H1 (cell line): ENCODE data around the gene CARM1. TPM values are rescaled to one million over a fixed set of nuclear protein-coding genes. Genes with fewer than 3 reads are reported as not detected.
"Not testable (repeated sequence)": the region's sequence is repeated elsewhere in the genome, so short reads cannot be mapped to it uniquely, and the experiment has no call there.

ENCODE experiments used
- CTCF ChIA-PET: fragments of 300-600 bp; sonication (Branson Sonifier 250); formaldehyde crosslinking; loops from one replicate; lab custom pipeline; 2021; ENCODE audit not compliant: partially characterized antibody; lab: Charles Lee
- POLR2A ChIA-PET: fragments of 300-600 bp; sonication (Branson Sonifier 250); formaldehyde crosslinking; loops from one replicate; lab custom pipeline; 2021; ENCODE audit warnings: inconsistent platforms; ENCODE audit not compliant: partially characterized antibody; lab: Charles Lee
- DNase-seq, 2 experiments: peaks; one replicate each; pipeline versions ENCODE4 v3.0.0 to v3.0.0-alpha.2; 2010 to 2022; ENCODE audit warnings: low spot score in 2 of 2, low read depth in 1 of 2, mixed read lengths in 1 of 2
- FAIRE-seq: peaks from 2 replicates; lab custom pipeline; 2011; peaks lifted over from hg19 to GRCh38; lab: Jason Lieb, UNC
- H2AFZ ChIP-seq: 2 replicates; pipeline ENCODE4 v1.8.1; 2012; ENCODE audit warnings: low read length, inconsistent platforms
- H2AK5ac ChIP-seq: 2 replicates; pipeline ENCODE4 v1.6.1; 2013; ENCODE audit warnings: low read depth, low read length
- H2BK120ac ChIP-seq: replicated peaks from 2 replicates; pipeline ENCODE3; 2013; ENCODE audit warnings: low read depth, low read length, inconsistent platforms
- H2BK12ac ChIP-seq: 2 replicates; pipeline ENCODE4 v1.6.1; 2013; ENCODE audit warnings: low read depth, low read length
- H2BK15ac ChIP-seq: 2 replicates; pipeline ENCODE4 v1.6.1; 2013; ENCODE audit warnings: low read length
- H2BK20ac ChIP-seq: 2 replicates; pipeline ENCODE4 v1.6.1; 2013; ENCODE audit warnings: low read length
- H2BK5ac ChIP-seq: 2 replicates; pipeline ENCODE4 v1.6.1; 2013; ENCODE audit warnings: low read depth, low read length
- H3K14ac ChIP-seq: 2 replicates; pipeline ENCODE4 v1.6.1; 2013; ENCODE audit warnings: inconsistent platforms; ENCODE audit not compliant: insufficient read length
- H3K18ac ChIP-seq: 2 replicates; pipeline ENCODE4 v1.6.1; 2013; ENCODE audit warnings: low read length; ENCODE audit errors: extremely low read depth
- H3K23ac ChIP-seq: 2 replicates; pipeline ENCODE4 v1.6.1; 2013; ENCODE audit warnings: inconsistent platforms; ENCODE audit not compliant: insufficient read length
- H3K23me2 ChIP-seq: 2 replicates; pipeline ENCODE4 v1.6.1; 2013; ENCODE audit warnings: low read depth, low read length
- H3K27ac ChIP-seq: 2 replicates; pipeline ENCODE4 v1.6.1; 2011; ENCODE audit warnings: low read depth, low read length, inconsistent platforms
- H3K27me3 ChIP-seq, 4 experiments: replicated peaks in 1 of 4; 1 replicate in 1 of 4; 2 replicates in 3 of 4; pipeline versions ENCODE4 v1.6.1 to v1.8.1; 2011 to 2013; ENCODE audit warnings: low read length in 3 of 4, mild to moderate bottlenecking in 3 of 4, inconsistent platforms in 2 of 4, mixed read lengths in 2 of 4, moderate library complexity in 1 of 4; ENCODE audit not compliant: control insufficient read depth in 3 of 4, insufficient read depth in 3 of 4; ENCODE audit errors: extremely low read depth in 1 of 4
- H3K36me3 ChIP-seq, 4 experiments: 2 replicates each; pipeline versions ENCODE4 v1.6.1 to v1.8.1; 2011 to 2013; ENCODE audit warnings: mild to moderate bottlenecking in 4 of 4, low read length in 3 of 4, moderate library complexity in 2 of 4, control low read depth in 1 of 4, inconsistent platforms in 1 of 4; ENCODE audit not compliant: insufficient read depth in 4 of 4, control insufficient read depth in 2 of 4
- H3K4ac ChIP-seq: replicated peaks from 2 replicates; pipeline ENCODE3; 2013; ENCODE audit warnings: low read length, low read depth, mixed read lengths, inconsistent platforms; ENCODE audit not compliant: insufficient read length
- H3K4me1 ChIP-seq, 4 experiments: replicated peaks in 1 of 4; 1 replicate in 1 of 4; 2 replicates in 3 of 4; pipeline versions ENCODE4 v1.6.1 to v1.8.1; 2011 to 2013; ENCODE audit warnings: low read length in 3 of 4, inconsistent platforms in 2 of 4, mixed read lengths in 1 of 4; ENCODE audit not compliant: insufficient read depth in 4 of 4, control insufficient read depth in 3 of 4
- H3K4me2 ChIP-seq, 2 experiments: 2 replicates each; pipeline versions ENCODE4 v1.6.1 to v1.8.1; 2011 to 2013; ENCODE audit warnings: low read depth in 2 of 2, low read length in 2 of 2, control low read depth in 1 of 2, inconsistent platforms in 1 of 2, mild to moderate bottlenecking in 1 of 2; ENCODE audit not compliant: insufficient read depth in 1 of 2
- H3K4me3 ChIP-seq, 4 experiments: fragments of 200-600, 300-600 bp in 1 of 4; sonication (generic), shearing (Covaris generic), sonication (Bioruptor Twin) in 1 of 4; 2 replicates each; pipeline versions ENCODE4 v1.5.1 to v1.8.1; 2011 to 2016; ENCODE audit warnings: low read length in 4 of 4, low read depth in 3 of 4, control low read depth in 2 of 4, inconsistent platforms in 2 of 4, mild to moderate bottlenecking in 2 of 4, mixed read lengths in 1 of 4, moderate library complexity in 1 of 4; ENCODE audit not compliant: insufficient read depth in 2 of 4; ENCODE audit errors: extremely low read depth in 1 of 4
- H3K56ac ChIP-seq: replicated peaks from 2 replicates; pipeline ENCODE3; 2013; ENCODE audit warnings: low read depth, mild to moderate bottlenecking, mixed read lengths, low read length, inconsistent platforms; ENCODE audit not compliant: insufficient read length
- H3K79me1 ChIP-seq: 2 replicates; pipeline ENCODE4 v1.6.1; 2013; ENCODE audit warnings: low read depth, low read length, control low read depth
- H3K79me2 ChIP-seq, 2 experiments: 2 replicates each; pipeline versions ENCODE4 v1.6.1 to v1.8.1; 2012 to 2013; ENCODE audit warnings: low read length in 2 of 2, mild to moderate bottlenecking in 2 of 2, inconsistent platforms in 1 of 2; ENCODE audit not compliant: insufficient read depth in 2 of 2, control insufficient read depth in 1 of 2
- H3K9ac ChIP-seq, 4 experiments: replicated peaks in 1 of 4; 1 replicate in 1 of 4; 2 replicates in 3 of 4; pipeline versions ENCODE4 v1.6.1 to v1.8.1; 2011 to 2013; ENCODE audit warnings: low read depth in 3 of 4, low read length in 3 of 4, control low read depth in 2 of 4, mild to moderate bottlenecking in 2 of 4, moderate library complexity in 2 of 4, inconsistent platforms in 1 of 4; ENCODE audit errors: extremely low read depth in 1 of 4
- H3K9me3 ChIP-seq, 2 experiments: 2 replicates each; pipeline versions ENCODE4 v1.6.1 to v1.8.1; 2012 to 2013; ENCODE audit warnings: mild to moderate bottlenecking in 2 of 2, moderate library complexity in 2 of 2, control low read depth in 1 of 2, inconsistent platforms in 1 of 2, low read depth in 1 of 2, low read length in 1 of 2, mixed read lengths in 1 of 2; ENCODE audit not compliant: insufficient read depth in 2 of 2
- H4K20me1 ChIP-seq, 2 experiments: replicated peaks in 1 of 2; 2 replicates each; pipeline versions ENCODE3 to v1.8.1; 2011 to 2013; ENCODE audit warnings: inconsistent platforms in 2 of 2, low read length in 2 of 2, mild to moderate bottlenecking in 1 of 2; ENCODE audit not compliant: insufficient read depth in 2 of 2, control insufficient read depth in 1 of 2
- H4K5ac ChIP-seq: 2 replicates; pipeline ENCODE4 v1.6.1; 2013; ENCODE audit warnings: low read length, low read depth, mixed read lengths, inconsistent platforms; ENCODE audit not compliant: insufficient read length
- H4K8ac ChIP-seq: 2 replicates; pipeline ENCODE4 v1.8.0; 2013; ENCODE audit warnings: mild to moderate bottlenecking, moderate library complexity, low read length, inconsistent platforms; ENCODE audit not compliant: insufficient read depth; ENCODE audit errors: extremely low read depth
- H4K91ac ChIP-seq: replicated peaks from 2 replicates; pipeline ENCODE3; 2013; ENCODE audit warnings: low read length, mixed read lengths, inconsistent platforms; ENCODE audit not compliant: insufficient read length
- WGBS, 2 experiments: shearing (Covaris generic) in 1 of 2; methylation state at CpG; one replicate each; pipeline versions ENCODE4 v1.1.6 to v1.1.7; 2013 to 2015; ENCODE audit warnings: low lambda C conversion rate in 2 of 2, mixed read lengths in 2 of 2, inconsistent platforms in 1 of 2, low coverage in 1 of 2, missing lambda C conversion rate in 1 of 2; ENCODE audit not compliant: insufficient replicate concordance in 2 of 2, insufficient coverage in 1 of 2, insufficient read length in 1 of 2; ENCODE audit errors: extremely low coverage in 1 of 2, missing lambda C conversion rate in 1 of 2; 5-methylcytosine and 5-hydroxymethylcytosine counted together
- polyA plus RNA-seq, 7 experiments: library from polyadenylated mRNA; depleted of rRNA in 3 of 7; stranded (reverse) in 5 of 7; unstranded in 2 of 7; fragments of >200 nt in 5 of 7; fragments of 200-250 nt in 2 of 7; gene quantifications; 1 replicate in 5 of 7; 2 replicates in 1 of 7; 4 replicates in 1 of 7; pipeline versions ENCODE4 v1.2.1 to v1.2.3, GENCODE V29; 2011 to 2013; ENCODE audit warnings: missing spikeins in 2 of 7, mixed read lengths in 2 of 7
- total RNA-seq: library from RNA; stranded (reverse); fragmentation: NEBNext Ultra II Directional; extraction: Animal tissue kit (Norgen Biotek cat#: 25700); gene quantifications from 2 replicates; pipeline ENCODE4 v1.2.1, GENCODE V29; 2021

Gene CARM1
- total and polyA plus RNA-seq, 2 of the 8 experiments (the other 6 are each of a cell fraction or from before 2014, with no cell fraction given): 134 to 164 TPM

DNA sequence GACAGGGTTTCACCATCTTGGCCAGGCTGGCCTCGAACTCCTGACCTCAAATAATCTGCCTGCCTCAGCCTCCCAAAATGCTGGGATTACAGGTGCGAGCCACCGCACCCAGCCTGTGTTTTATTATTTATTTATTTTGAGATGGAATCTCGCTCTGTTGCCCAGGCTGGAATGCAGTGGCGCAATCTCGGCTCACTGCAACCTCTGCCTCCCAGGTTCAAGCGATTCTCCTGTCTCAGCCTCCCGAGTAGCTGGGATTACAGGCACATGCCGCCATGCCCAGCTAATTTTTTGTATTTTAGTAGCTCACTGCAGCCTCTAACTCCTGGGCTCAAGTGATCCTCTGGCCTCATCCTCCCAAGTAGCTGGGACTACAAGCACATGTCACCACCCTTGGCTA lies 6.3 kb downstream of the CARM1 start:
- H3K4me2 ChIP-seq, H3K23ac ChIP-seq, H2BK5ac ChIP-seq, H3K4me3 ChIP-seq, FAIRE-seq, H3K18ac ChIP-seq, H4K91ac ChIP-seq, H4K5ac ChIP-seq, H3K23me2 ChIP-seq, H4K8ac ChIP-seq, H3K36me3 ChIP-seq, H2AFZ ChIP-seq, H3K14ac ChIP-seq, H3K9me3 ChIP-seq, H3K4ac ChIP-seq, H3K27me3 ChIP-seq, H2BK12ac ChIP-seq, H2BK120ac ChIP-seq, H2BK15ac ChIP-seq, H3K56ac ChIP-seq, DNase-seq, H4K20me1 ChIP-seq, H2BK20ac ChIP-seq, H3K9ac ChIP-seq: not testable (repeated sequence)
- CTCF ChIA-PET: interaction anchor here (1.0 to 7.7 kb wide), 8 partner anchors 10 to 64 kb away, joined by 3 to 34 read pairs (median 4); no protein-coding TSS in a partner anchor
- POLR2A ChIA-PET: interaction anchor here (1.1 to 6.4 kb wide), 2 partner anchors 12 to 42 kb away, joined by 4 to 72 read pairs; no protein-coding TSS in a partner anchor
- H3K27ac ChIP-seq: 0 out of 2 replicates have a peak overlapping the region, but pooled peaks have one; percentile 42
- H2AK5ac ChIP-seq: 0 out of 2 replicates have a peak overlapping the region, but pooled peaks have one; percentile 43
- peaks cover 17 to 35% (median 24%) of the 10 kb centered on the region in 4 experiments for H3K4me1 ChIP-seq
- WGBS, 2 experiments: 90% methylated on average over 9 of the region's 9 CpGs; no CpG with 5 or more reads in 1 of the 2 experiments
- H3K79me2 ChIP-seq: peaks cover 8 to 94% of the 10 kb centered on the region in 2 experiments; a peak in 3 of 4 replicates
- H3K79me1 ChIP-seq: peaks cover 23% of the 10 kb centered on the region
